Thoracic aorta (tissue), 2 donors: ENCODE measurements around the gene KRTAP9-9. TPM values are rescaled to one million over a fixed set of nuclear protein-coding genes. Genes with fewer than 3 reads are reported as not detected.
"Not testable (repeated sequence)": the region's sequence is repeated elsewhere in the genome, so short reads cannot be mapped to it uniquely, and the experiment has no call there.

Experiments
- ATAC-seq: fragments of 150-250 bp; one replicate; pipeline ENCODE4 v1.8.0; 2017; ENCODE audit warnings: low read depth; ENCODE audit not compliant: insufficient number of reproducible peaks, low FRiP score
- DNase-seq: peaks from one replicate; pipeline ENCODE4 v3.0.0-alpha.2; 2020; ENCODE audit warnings: low spot score
- H3K27ac ChIP-seq, 2 donors: fragments of 200-600 bp; sonication (generic); 1 replicate in 1 of 2; 2 replicates in 1 of 2; pipeline ENCODE4 v1.5.1; 2016; ENCODE audit warnings: mild to moderate bottlenecking in 2 of 2, moderate library complexity in 2 of 2
- H3K27me3 ChIP-seq: fragments of 200-600 bp; sonication (generic); replicated peaks from 2 replicates; pipeline ENCODE4 v1.6.0; 2016; ENCODE audit warnings: mild to moderate bottlenecking; ENCODE audit not compliant: insufficient read depth
- H3K36me3 ChIP-seq: fragments of 200-600 bp; sonication (generic); one replicate; pipeline ENCODE4 v1.5.1; 2016
- H3K4me1 ChIP-seq, 2 donors: fragments of 200-600 bp; sonication (generic); 1 replicate in 1 of 2; 2 replicates in 1 of 2; pipeline versions ENCODE4 v1.5.1 to v1.6.0; 2016; ENCODE audit warnings: low read depth in 2 of 2, mild to moderate bottlenecking in 1 of 2; ENCODE audit not compliant: control insufficient read depth in 1 of 2
- H3K4me3 ChIP-seq: fragments of 200-600 bp; sonication (generic); 2 replicates; pipeline ENCODE4 v1.5.1; 2016; ENCODE audit warnings: mild to moderate bottlenecking
- H3K9me3 ChIP-seq: fragments of 200-600 bp; sonication (generic); 2 replicates; pipeline ENCODE4 v1.5.1; 2016
- total RNA-seq, 2 donors: library from RNA; depleted of rRNA; stranded (reverse); fragments of >200 nt; gene quantifications; one replicate each; pipeline versions ENCODE4 v1.1.0 to v1.2.3, GENCODE V29; 2016
- TF ChIP-seq, protein P1 (sequence below): fragments of 200-600 bp; sonication (generic); IDR thresholded peaks from one replicate; pipeline ENCODE4 v1.5.1; 2019; ENCODE audit warnings: antibody characterized with exemption

KRTAP9-9 gene
- total RNA-seq, 2 donors from 2014 or later = not detected

DNA sequence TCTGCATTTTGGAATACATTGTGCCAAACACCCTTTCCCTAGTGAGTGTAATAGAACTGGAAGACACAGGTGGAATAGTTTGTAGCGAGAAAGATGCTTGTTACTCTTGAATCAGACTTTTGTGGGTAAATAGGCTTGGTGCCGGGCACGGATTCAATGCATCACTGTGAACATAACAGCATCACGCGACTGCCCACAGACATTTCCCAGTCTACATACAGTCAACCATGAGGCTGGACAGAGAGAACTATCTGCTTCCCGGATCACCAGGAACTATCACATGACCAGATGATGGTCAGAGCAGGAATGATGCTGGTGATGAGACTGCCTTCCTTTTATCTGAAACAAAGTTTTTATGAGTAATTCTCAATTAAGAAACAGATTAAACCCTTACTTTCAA lies 29.1 kb upstream of the KRTAP9-9 start:
- H3K4me1 ChIP-seq = no peaks in the 10 kb centered on the region
- H3K27me3 ChIP-seq = no peaks in the 10 kb centered on the region
- no peaks in the 10 kb centered on the region for H3K36me3 ChIP-seq
- H3K4me3 ChIP-seq = no peak overlapping the region
- H3K27ac ChIP-seq = no peak overlapping the region
- DNase-seq = no peak
- H3K9me3 ChIP-seq = no peaks in the 10 kb centered on the region
- TF ChIP-seq, protein P1, sequence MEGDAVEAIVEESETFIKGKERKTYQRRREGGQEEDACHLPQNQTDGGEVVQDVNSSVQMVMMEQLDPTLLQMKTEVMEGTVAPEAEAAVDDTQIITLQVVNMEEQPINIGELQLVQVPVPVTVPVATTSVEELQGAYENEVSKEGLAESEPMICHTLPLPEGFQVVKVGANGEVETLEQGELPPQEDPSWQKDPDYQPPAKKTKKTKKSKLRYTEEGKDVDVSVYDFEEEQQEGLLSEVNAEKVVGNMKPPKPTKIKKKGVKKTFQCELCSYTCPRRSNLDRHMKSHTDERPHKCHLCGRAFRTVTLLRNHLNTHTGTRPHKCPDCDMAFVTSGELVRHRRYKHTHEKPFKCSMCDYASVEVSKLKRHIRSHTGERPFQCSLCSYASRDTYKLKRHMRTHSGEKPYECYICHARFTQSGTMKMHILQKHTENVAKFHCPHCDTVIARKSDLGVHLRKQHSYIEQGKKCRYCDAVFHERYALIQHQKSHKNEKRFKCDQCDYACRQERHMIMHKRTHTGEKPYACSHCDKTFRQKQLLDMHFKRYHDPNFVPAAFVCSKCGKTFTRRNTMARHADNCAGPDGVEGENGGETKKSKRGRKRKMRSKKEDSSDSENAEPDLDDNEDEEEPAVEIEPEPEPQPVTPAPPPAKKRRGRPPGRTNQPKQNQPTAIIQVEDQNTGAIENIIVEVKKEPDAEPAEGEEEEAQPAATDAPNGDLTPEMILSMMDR = no peak
- ATAC-seq = no peak

DNA sequence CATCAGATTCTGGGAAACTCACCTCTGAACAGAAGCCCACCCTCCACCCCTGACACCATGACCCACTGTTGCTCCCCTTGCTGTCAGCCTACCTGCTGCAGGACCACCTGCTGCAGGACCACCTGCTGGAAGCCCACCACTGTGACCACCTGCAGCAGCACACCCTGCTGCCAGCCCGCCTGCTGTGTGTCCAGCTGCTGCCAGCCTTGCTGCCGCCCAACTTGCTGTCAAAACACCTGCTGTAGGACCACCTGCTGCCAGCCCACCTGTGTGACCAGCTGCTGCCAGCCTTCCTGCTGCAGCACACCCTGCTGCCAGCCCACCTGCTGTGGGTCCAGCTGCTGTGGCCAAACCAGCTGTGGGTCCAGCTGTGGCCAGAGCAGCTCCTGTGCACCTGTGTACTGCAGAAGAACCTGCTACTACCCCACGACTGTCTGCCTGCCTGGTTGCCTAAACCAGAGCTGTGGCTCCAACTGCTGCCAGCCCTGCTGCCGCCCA lies 28.5 kb upstream of the KRTAP9-9 start, which contains the start of gene KRTAP9-2:
Gene KRTAP9-2, plus strand, starts transcription at position 51 of the 498 bp plus-strand sequence. Its CDS starts 7 bp downstream, at position 58.
- H3K27me3 ChIP-seq, ATAC-seq, H3K36me3 ChIP-seq, H3K27ac ChIP-seq, H3K4me1 ChIP-seq, DNase-seq, H3K9me3 ChIP-seq, H3K4me3 ChIP-seq: not testable (repeated sequence)

DNA sequence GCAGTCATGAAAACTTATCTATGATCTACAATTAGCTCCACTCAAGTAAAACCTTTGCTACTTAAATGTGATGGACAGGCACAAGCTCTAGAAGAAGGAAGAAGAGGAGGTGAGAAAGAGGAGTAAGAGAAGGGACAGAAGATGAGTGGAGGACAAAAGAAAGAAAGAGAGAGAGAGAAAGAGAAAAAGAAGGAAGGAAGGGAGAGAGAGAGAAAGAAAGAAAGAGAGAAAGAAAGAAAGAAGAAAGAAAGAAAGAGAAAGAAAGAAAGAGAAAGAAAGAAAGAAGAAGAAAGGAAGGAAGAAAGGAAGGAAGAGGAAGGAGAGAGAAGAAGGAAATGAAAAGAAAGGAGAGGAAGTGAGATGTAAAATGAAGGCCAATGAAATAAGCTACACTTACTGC lies 25.1 kb upstream of the KRTAP9-9 start:
- DNase-seq (no peak), ATAC-seq (no peak)
- Histone ChIP-seq H3K27me3 (no peaks in the 10 kb centered on the region), H3K36me3 (no peaks in the 10 kb centered on the region), H3K4me3 (no peak overlapping the region), H3K27ac (no peak overlapping the region), H3K4me1 (no peaks in the 10 kb centered on the region), H3K9me3 (no peaks in the 10 kb centered on the region)
- TF ChIP-seq, protein P1 = no peak

DNA sequence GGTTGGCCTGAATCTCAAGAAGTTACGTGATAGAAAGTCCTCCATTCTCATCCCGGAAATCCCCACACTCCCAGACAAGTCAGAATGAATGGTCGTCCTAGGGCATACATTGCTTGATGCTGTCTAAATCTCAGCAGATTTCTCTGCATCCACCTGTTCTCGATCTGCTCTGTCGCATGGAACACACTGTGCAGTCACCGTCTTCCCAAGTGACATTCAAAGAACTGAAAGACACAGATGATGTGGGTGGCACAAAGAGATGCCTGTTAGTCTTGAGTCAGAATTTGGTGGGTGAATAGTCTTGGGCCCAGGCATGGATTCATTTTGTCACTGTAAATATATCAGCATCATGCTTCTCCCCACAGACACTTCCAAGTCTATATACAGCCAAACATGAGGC lies 23.5 kb upstream of the KRTAP9-9 start:
- TF ChIP-seq, protein P1 = no peak
- H3K9me3 ChIP-seq = no peaks in the 10 kb centered on the region
- H3K4me3 ChIP-seq = no peak overlapping the region
- H3K27me3 ChIP-seq = no peaks in the 10 kb centered on the region
- H3K4me1 ChIP-seq = no peaks in the 10 kb centered on the region
- no peaks in the 10 kb centered on the region for H3K36me3 ChIP-seq
- H3K27ac ChIP-seq = no peak overlapping the region
- no peak for ATAC-seq
- no peak for DNase-seq

DNA sequence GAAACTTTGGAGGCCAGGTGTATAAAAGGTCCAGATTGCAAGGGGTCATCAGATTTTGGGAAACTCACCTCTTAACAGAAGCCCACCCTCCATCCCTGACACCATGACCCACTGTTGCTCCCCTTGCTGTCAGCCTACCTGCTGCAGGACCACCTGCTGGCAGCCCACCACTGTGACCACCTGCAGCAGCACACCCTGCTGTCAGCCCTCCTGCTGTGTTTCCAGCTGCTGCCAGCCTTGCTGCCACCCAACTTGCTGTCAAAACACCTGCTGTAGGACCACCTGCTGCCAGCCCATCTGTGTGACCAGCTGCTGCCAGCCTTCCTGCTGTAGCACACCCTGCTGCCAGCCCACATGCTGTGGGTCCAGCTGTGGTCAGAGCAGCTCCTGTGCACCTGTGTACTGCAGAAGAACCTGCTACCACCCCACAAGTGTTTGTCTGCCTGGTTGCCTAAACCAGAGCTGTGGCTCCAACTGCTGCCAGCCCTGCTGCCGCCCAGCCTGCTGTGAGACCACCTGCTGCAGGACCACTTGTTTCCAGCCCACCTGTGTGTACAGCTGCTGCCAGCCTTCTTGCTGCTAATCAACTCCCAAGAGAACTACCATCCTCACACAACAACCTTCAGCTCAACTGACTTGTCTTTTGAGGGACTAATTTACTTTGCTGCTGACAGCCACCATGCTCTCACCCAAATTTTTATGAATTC lies 22.6 kb upstream of the KRTAP9-9 start, which contains the start of gene KRTAP9-3:
Gene KRTAP9-3, plus strand, starts transcription at position 51 of the 707 bp plus-strand sequence. Its CDS starts 53 bp downstream, at position 104.
- DNase-seq, H3K27ac ChIP-seq, H3K9me3 ChIP-seq, H3K36me3 ChIP-seq, ATAC-seq, H3K27me3 ChIP-seq, H3K4me1 ChIP-seq, H3K4me3 ChIP-seq: not testable (repeated sequence)

DNA sequence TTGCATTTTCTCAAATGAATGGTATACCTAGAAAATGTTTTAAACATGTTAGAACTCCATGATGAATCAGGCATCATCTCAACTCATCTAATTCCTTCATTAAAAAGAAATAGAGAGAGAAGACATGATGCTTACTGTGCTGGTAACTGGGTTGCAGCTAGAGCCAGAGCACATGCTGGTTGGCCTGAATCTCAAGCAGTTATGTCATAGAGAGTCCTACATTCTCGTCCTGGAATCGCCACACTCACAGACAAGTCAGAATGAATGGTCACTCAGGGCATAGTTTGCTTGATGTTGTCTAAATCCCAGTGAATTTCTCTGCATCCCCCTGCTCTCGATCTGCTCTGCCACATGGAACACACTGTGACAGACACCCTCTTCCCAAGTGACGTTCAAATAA lies 18.1 kb upstream of the KRTAP9-9 start:
- ATAC-seq, H3K4me1 ChIP-seq: not testable (repeated sequence)

DNA sequence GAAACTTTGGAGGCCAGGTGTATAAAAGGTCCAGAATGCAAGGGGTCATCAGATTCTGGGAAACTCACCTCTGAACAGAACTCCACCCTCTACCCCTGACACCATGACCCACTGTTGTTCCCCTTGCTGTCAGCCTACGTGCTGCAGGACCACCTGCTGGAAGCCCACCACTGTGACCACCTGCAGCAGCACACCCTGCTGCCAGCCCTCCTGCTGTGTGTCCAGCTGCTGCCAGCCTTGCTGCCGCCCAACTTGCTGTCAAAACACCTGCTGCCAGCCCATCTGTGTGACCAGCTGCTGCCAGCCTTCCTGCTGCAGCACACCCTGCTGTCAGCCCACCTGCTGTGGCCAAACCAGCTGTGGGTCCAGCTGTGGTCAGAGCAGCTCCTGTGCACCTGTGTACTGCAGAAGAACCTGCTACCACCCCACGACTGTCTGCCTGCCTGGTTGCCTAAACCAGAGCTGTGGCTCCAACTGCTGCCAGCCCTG lies 17.2 kb upstream of the KRTAP9-9 start, which contains the start of gene KRTAP9-8:
Gene KRTAP9-8, plus strand, starts transcription at position 51 of the 489 bp plus-strand sequence. Its CDS starts 53 bp downstream, at position 104.
- H3K27me3 ChIP-seq, H3K36me3 ChIP-seq, DNase-seq, H3K27ac ChIP-seq, H3K9me3 ChIP-seq, H3K4me1 ChIP-seq, H3K4me3 ChIP-seq, ATAC-seq: not testable (repeated sequence)

More for the DNA sequence above, 18.1 kb upstream of the KRTAP9-9 start:
- H3K27me3 ChIP-seq, H3K27ac ChIP-seq, H3K4me3 ChIP-seq, DNase-seq, H3K9me3 ChIP-seq, H3K36me3 ChIP-seq: not testable (repeated sequence)

DNA sequence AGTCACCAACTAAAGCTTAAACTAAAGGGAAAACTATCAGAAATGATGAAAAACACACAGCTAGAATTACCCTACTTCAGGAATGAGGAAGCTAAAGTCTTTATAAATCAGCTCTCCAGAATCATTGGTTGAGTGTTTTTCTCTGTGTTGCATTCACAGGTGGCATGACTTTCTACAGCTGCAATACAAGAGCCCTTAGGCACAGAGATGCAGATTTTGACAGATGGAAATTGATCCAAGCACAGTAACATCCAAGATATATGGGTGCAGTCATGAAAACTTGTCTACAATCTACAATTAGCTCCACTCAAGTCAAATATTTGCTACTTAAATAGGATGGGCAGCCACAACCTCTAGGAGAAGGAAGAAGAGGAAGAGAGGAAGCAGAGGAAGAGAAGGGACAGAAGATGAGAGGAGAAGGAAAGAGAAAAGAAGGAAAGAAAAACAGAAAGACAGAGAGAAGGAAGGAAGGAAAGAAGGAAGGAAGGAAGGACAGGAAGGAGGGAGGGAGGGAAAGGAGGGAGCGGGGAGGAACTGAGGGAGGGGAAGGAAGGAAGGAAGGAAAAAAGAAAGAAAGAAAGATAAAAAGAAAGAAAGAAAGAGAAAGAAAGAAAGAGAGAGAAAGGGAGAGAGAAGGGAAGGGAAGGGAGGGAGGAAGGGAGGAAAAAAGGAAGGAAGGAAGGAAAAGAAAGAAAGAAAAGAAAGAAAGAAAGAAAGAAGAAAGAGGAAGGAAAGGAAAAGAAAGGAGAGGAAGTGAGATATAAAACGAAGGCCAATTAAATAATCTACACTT lies 8.0 kb upstream of the KRTAP9-9 start:
- H3K9me3 ChIP-seq, H3K4me1 ChIP-seq, H3K36me3 ChIP-seq, H3K4me3 ChIP-seq, ATAC-seq, DNase-seq, H3K27me3 ChIP-seq, H3K27ac ChIP-seq: not testable (repeated sequence)

DNA sequence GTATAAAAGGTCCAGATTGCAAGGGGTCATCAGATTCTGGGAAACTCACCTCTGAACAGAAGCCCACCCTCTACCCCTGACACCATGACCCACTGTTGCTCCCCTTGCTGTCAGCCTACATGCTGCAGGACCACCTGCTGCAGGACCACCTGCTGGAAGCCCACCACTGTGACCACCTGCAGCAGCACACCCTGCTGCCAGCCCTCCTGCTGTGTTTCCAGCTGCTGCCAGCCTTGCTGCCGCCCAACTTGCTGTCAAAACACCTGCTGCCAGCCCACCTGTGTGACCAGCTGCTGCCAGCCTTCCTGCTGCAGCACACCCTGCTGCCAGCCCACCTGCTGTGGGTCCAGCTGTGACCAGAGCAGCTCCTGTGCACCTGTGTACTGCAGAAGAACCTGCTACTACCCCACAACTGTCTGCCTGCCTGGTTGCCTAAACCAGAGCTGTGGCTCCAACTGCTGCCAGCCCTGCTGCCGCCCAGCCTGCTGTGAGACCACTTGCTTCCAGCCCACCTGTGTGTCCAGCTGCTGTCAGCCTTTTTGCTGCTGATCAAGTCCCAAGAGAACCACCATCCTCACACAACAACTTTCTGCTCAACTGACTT lies 5.4 kb upstream of the KRTAP9-9 start, which contains the start of gene KRTAP9-4:
Gene KRTAP9-4, plus strand, starts transcription at position 51 of the 604 bp plus-strand sequence. Its CDS starts 34 bp downstream, at position 85.
- not testable (repeated sequence) for DNase-seq, H3K4me3 ChIP-seq, ATAC-seq, H3K4me1 ChIP-seq, H3K27ac ChIP-seq, H3K36me3 ChIP-seq, H3K9me3 ChIP-seq, H3K27me3 ChIP-seq
